SH-SY5Y (cell line): ENCODE data around the gene FCRL3.

Experiments
- GATA2 ChIP-seq: IDR thresholded peaks from 2 replicates; pipeline ENCODE4 v1.6.1; 2011; ENCODE audit warnings: mild to moderate bottlenecking, low read depth, low read length
- GATA3 ChIP-seq: IDR thresholded peaks from 2 replicates; pipeline ENCODE4 v1.6.1; 2011; ENCODE audit warnings: low read depth, mild to moderate bottlenecking, low read length, moderate library complexity

DNA sequence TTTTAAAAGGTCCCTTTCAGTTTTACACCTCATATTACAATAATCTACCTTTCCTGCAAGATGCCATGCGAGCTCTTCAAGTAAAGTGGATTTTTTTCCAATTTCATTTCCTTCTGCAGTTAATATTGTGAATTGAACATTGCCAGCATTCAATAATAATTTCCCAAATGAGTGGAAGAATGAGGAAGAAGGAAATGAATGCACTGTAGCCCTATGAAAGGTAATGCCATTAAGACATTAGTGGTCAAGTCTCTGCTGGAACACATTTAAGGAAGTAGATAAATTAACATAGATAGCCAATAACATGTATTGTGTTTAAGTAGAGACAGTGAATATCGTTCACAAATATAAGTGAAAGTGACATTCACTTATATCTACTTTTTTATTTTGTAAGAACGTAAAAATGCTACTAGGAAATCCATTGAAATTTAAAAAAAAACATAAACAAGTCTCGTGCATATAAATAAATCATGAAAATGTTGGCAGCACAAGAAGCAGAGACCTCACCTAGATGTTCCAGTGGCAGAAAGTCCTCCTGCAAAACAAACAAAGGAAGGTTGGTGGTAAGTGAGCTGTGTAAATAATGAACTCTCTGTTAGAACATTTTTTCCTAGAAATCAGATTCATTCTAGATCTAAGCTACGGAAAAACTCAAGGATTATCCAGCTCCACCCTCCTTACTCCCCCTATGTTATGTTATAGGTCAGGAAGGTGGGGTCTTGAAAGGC is 17.7 kb downstream of the FCRL3 start:
- TF ChIP-seq GATA3 (no peak), GATA2 (no peak)
